Fibroblast of lung (primary cell): ENCODE results near the gene ARHGAP28. TPM values are rescaled to one million over a fixed set of nuclear protein-coding genes. Genes with fewer than 3 reads are reported as not detected.

Experiments
- DNase-seq, 2 donors: peaks; one replicate each; pipeline versions ENCODE4 v3.0.0 to v3.0.0-alpha.2; 2010; ENCODE audit warnings: low read depth in 2 of 2
- H2AFZ ChIP-seq: 2 replicates; pipeline ENCODE4 v1.5.1; 2012; ENCODE audit warnings: low read length, control low read depth, inconsistent platforms
- H3K27ac ChIP-seq: 2 replicates; pipeline ENCODE4 v1.5.1; 2011; ENCODE audit warnings: low read length, control low read depth; ENCODE audit not compliant: insufficient read depth
- H3K27me3 ChIP-seq: 2 replicates; pipeline ENCODE4 v1.5.1; 2011; ENCODE audit warnings: mild to moderate bottlenecking, low read length; ENCODE audit not compliant: control insufficient read depth, insufficient read depth
- H3K36me3 ChIP-seq: 2 replicates; pipeline ENCODE4 v1.5.1; 2011; ENCODE audit warnings: low read length; ENCODE audit not compliant: control insufficient read depth, insufficient read depth
- H3K4me1 ChIP-seq: 2 replicates; pipeline ENCODE4 v1.5.1; 2011; ENCODE audit warnings: low read length; ENCODE audit not compliant: control insufficient read depth, insufficient read depth; ENCODE audit errors: extremely low read depth
- H3K4me2 ChIP-seq: 2 replicates; pipeline ENCODE4 v1.5.1; 2011; ENCODE audit warnings: low read length, control low read depth; ENCODE audit not compliant: insufficient read depth; ENCODE audit errors: extremely low read depth
- H3K4me3 ChIP-seq, 4 experiments: fragments of 200-600 bp in 1 of 4; sonication (generic) in 1 of 4; replicated peaks in 1 of 4; 2 replicates each; pipeline ENCODE4 v1.5.1; 2011 to 2016; ENCODE audit warnings: low read length in 4 of 4, low read depth in 3 of 4, mild to moderate bottlenecking in 3 of 4, control low read depth in 2 of 4, inconsistent platforms in 1 of 4, mixed read lengths in 1 of 4; ENCODE audit not compliant: insufficient read depth in 1 of 4; ENCODE audit errors: control extremely low read depth in 1 of 4
- H3K79me2 ChIP-seq: 2 replicates; pipeline ENCODE4 v1.5.1; 2012; ENCODE audit warnings: mild to moderate bottlenecking, low read length, inconsistent platforms; ENCODE audit not compliant: control insufficient read depth, insufficient read depth
- H3K9ac ChIP-seq: 2 replicates; pipeline ENCODE4 v1.5.1; 2011; ENCODE audit warnings: mild to moderate bottlenecking, low read length, control low read depth; ENCODE audit not compliant: insufficient read depth
- H3K9me3 ChIP-seq: 2 replicates; pipeline ENCODE4 v1.5.1; 2012; ENCODE audit warnings: low read depth, low read length; ENCODE audit not compliant: control insufficient read depth, insufficient read depth
- H4K20me1 ChIP-seq: 2 replicates; pipeline ENCODE4 v1.5.1; 2011; ENCODE audit warnings: low read length; ENCODE audit not compliant: control insufficient read depth, insufficient read depth; ENCODE audit errors: extremely low read depth
- EZH2 ChIP-seq: IDR thresholded peaks from 2 replicates; pipeline ENCODE4 v1.5.1; 2012; ENCODE audit warnings: low read length, control low read depth, mild to moderate bottlenecking; ENCODE audit errors: missing control alignments
- polyA plus RNA-seq, 2 donors: library from polyadenylated mRNA; depleted of rRNA in 1 of 2; stranded (reverse) in 1 of 2; unstranded in 1 of 2; fragments of >200 nt; gene quantifications; 2 replicates each; pipeline ENCODE4 v1.2.1, GENCODE V29; 2011 to 2012; ENCODE audit warnings: missing spikeins in 1 of 2
- total RNA-seq: library from RNA; depleted of rRNA; stranded (reverse); fragments of >200 nt; gene quantifications from 2 replicates; pipeline ENCODE4 v1.2.1, GENCODE V29; 2014
- TF ChIP-seq, protein P1 (sequence below), 2 donors: IDR thresholded peaks in 1 of 2; conservative IDR thresholded peaks in 1 of 2; 1 replicate in 1 of 2; 2 replicates in 1 of 2; pipeline ENCODE4 v1.5.1; 2011 to 2012; ENCODE audit warnings: low read length in 2 of 2, control low read depth in 1 of 2, inconsistent platforms in 1 of 2, low read depth in 1 of 2, mild to moderate bottlenecking in 1 of 2

ARHGAP28 gene
- total and polyA plus RNA-seq, 2 donors (not counting 1 experiment from before 2014, with no cell fraction given) = 3.3 to 35.0 TPM

DNA sequence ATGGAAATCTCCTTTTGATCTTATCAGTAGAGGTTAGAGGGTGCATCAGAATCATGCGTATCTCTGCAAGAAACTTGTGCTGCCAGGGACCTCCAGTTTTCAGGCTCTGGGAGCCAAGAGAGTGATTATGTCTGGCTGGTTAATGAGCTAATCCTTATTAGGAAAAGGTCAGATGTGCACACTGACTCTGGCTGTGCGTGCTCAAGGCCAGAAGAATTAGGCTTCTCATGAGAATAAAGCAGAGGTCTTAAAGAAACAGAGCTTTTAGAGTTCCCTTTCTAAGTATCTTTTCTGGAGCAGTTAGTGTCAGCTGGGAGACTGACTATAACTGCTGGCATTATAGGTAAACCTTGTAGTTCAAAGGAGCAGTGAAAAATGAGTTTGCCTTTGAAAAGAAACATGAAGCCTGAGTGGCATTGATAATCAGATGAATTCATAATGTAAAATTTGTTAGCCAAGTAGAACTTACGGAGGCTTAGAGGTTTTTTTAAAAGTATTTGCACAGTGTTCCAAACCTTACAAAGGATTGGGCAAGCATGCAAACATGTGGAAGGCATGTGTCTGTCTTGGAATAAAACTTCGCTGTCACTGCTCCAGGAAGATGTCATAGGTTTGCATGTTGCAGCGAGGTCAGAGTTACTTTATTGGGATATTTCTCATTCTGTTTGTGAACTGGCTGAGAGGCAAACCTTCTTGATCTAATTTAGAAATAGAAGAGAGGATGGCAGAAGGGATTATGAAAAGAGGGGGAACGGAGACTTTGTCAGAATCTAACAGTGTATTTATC is 151.7 kb downstream of the ARHGAP28 start:
- peak; percentile 37 to 95 for DNase-seq
- H3K4me1 ChIP-seq = no peaks in the 10 kb centered on the region
- H4K20me1 ChIP-seq = no peaks in the 10 kb centered on the region
- H3K4me3 ChIP-seq = no peak overlapping the region
- H3K27ac ChIP-seq = no peak overlapping the region
- no peaks in the 10 kb centered on the region for H3K36me3 ChIP-seq
- TF ChIP-seq, protein P1, sequence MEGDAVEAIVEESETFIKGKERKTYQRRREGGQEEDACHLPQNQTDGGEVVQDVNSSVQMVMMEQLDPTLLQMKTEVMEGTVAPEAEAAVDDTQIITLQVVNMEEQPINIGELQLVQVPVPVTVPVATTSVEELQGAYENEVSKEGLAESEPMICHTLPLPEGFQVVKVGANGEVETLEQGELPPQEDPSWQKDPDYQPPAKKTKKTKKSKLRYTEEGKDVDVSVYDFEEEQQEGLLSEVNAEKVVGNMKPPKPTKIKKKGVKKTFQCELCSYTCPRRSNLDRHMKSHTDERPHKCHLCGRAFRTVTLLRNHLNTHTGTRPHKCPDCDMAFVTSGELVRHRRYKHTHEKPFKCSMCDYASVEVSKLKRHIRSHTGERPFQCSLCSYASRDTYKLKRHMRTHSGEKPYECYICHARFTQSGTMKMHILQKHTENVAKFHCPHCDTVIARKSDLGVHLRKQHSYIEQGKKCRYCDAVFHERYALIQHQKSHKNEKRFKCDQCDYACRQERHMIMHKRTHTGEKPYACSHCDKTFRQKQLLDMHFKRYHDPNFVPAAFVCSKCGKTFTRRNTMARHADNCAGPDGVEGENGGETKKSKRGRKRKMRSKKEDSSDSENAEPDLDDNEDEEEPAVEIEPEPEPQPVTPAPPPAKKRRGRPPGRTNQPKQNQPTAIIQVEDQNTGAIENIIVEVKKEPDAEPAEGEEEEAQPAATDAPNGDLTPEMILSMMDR (conservative IDR thresholded peaks at IDR 0.05 in 1 of 2, IDR thresholded peaks at IDR 0.05 in 1 of 2; ENCODE audit: low read depth in 1 of 2, low read length in 2 of 2) = no peak
- TF ChIP-seq EZH2 = no peak
- H3K9ac ChIP-seq = no peak overlapping the region
- no peak overlapping the region for H2AFZ ChIP-seq
- H3K9me3 ChIP-seq = no peaks in the 10 kb centered on the region
- no peak overlapping the region for H3K4me2 ChIP-seq
- no peaks in the 10 kb centered on the region for H3K79me2 ChIP-seq
- H3K27me3 ChIP-seq = no peaks in the 10 kb centered on the region

DNA sequence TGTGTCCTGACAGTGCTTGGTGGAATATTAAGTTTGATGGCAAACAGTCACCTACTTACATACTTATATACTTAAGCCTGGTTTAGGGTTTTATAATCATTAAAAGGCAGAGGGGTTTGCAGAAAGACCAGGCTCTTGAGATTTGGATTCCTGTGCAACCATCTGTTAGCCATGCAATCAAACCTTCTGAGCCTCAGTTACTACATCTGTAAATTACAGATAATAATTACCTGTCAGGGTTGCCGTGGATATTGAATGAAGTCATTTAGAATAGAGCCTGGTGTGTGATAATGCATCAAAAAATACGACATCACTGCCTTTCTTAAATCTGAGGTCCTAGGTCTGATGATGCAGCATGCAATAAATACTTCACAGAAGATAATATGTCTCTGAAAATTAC is 152.9 kb downstream of the ARHGAP28 start:
- no peaks in the 10 kb centered on the region for H4K20me1 ChIP-seq
- H3K79me2 ChIP-seq = no peaks in the 10 kb centered on the region
- no peak overlapping the region for H3K4me3 ChIP-seq
- H3K4me1 ChIP-seq = no peaks in the 10 kb centered on the region
- H3K9me3 ChIP-seq = no peaks in the 10 kb centered on the region
- H3K36me3 ChIP-seq = no peaks in the 10 kb centered on the region
- no peak for TF ChIP-seq EZH2
- TF ChIP-seq, protein P1 (conservative IDR thresholded peaks at IDR 0.05 in 1 of 2, IDR thresholded peaks at IDR 0.05 in 1 of 2; ENCODE audit: low read depth in 1 of 2, low read length in 2 of 2) = no peak
- no peak overlapping the region for H3K4me2 ChIP-seq
- no peaks in the 10 kb centered on the region for H3K27me3 ChIP-seq
- H2AFZ ChIP-seq = no peak overlapping the region
- H3K27ac ChIP-seq = no peak overlapping the region
- H3K9ac ChIP-seq = no peak overlapping the region
- DNase-seq = no peak

GRCh38 chr18:6885006-6885481 is 155.5 kb downstream of the ARHGAP28 start:
- no peaks in the 10 kb centered on the region for H3K4me1 ChIP-seq
- peak overlapping the region; percentile 68 for H3K4me2 ChIP-seq
- DNase-seq = peak; percentile 30 to 62
- no peaks in the 10 kb centered on the region for H3K79me2 ChIP-seq
- H3K27ac ChIP-seq = no peak overlapping the region
- no peaks in the 10 kb centered on the region for H3K27me3 ChIP-seq
- no peak overlapping the region for H3K9ac ChIP-seq
- H4K20me1 ChIP-seq = no peaks in the 10 kb centered on the region
- no peaks in the 10 kb centered on the region for H3K36me3 ChIP-seq
- TF ChIP-seq, protein P1 (conservative IDR thresholded peaks at IDR 0.05 in 1 of 2, IDR thresholded peaks at IDR 0.05 in 1 of 2; ENCODE audit: low read depth in 1 of 2, low read length in 2 of 2) = no peak
- TF ChIP-seq EZH2 = no peak
- peak overlapping the region in 1 of 4 experiments; percentile 3 for H3K4me3 ChIP-seq
- H2AFZ ChIP-seq = no peak overlapping the region
- no peaks in the 10 kb centered on the region for H3K9me3 ChIP-seq
